ENCODE measurements around the gene TTC7B.

Gene TTC7B

DNA sequence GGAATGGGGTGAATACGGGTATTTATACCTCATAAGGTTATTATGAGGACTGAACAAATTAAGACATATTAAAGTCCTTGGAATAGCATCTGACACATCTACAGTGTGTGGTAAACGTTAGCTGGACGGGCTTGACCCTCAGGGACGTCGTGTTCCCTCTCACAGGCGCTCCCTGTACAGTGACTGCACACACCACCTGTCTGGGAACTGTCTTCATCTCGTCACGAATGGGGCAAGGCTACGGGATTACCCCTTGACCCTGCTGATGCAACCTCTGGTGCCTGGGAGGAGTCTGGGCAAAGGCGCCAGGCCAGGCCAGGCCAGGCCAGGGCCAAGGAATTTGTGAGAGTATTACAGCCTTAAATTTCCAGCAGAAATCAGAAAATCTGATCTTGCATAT, 228.3 kb downstream of the TTC7B start:
- no peak for DNase-seq

DNA sequence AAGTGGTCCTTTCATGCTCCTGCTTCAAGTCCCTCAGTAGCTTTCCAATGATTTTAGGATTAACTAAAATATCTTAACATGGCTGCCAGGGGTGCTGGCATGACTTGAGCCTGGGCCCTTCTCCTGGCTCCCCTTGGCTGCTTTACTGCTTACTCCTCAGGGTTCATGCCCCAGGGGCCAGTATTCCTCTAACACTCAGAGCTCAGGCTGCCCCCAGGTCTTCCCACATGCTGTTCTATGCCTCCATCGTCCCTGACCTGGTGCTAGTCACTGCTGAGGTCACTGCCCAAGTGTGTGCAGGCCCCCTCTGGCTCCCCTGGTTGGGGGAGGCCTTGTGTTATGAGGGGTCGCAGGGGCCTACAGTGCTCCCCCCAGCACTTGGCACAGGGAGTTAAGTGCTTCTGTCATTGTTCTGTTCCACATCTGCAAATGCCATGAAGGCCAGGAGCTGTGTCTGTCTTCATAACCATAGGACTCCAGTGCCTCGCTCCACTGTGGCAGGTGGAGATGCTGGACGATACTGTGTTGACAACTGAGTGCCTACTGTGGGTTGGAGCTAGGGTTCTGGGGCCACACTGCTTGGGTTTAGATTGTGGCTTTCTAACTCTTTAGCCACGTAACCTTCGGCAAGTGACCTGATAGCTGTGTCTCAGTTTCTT, 228.8 kb downstream of the TTC7B start:
- no peak for DNase-seq

DNA sequence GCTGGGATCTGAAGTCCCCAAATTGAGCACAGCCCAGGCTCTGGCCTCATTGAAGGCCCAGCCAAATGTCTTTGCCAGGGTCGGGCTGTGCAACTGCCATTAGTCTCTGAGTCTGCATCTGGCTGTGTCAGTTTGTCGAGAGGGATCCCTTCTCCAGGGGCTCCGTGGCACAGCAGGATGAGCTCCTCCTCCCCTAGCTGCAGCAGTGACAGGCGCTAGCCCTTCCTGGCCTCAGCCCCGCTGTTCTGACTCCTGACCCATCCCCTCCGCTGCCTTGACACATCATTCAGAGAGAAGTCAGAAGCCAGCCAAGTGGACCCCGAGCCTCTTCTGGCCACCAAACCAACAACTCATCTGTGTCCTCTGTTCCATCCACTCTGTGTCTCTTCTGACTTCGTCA, 231.1 kb downstream of the TTC7B start:
- no peak for DNase-seq

DNA sequence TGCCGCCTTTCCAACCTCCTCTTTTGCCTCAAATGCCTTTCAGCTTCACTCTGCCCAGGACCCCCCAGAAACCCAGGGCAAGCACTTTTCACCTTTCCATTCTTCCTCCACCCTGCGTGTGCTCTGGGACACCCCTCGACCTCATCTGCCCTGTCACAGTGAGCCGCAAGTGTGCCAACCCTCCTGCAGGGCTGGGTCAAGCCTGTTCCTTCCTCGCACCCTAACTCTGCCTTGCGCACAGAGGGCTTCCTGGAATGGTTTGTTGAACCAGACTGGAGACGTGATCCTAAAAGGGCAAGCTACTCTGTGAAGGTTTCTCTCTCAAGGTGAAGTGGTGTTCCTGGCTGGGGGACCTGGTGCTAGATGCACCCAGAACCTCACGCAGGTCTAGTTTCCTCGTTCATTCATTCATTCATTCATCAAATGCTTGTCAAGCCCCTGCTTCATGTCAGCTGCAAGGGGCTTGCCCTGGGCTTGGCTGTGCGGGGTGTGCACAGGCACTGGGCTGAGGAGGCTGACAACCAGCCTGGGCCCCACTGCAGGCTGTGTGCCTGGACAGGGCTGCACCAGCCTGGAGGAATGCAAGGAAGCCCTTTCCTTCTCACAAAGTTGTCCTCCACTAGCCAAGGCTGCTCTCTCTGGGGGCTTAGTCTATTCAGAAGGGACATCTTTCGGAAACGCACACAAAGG, 232.2 kb downstream of the TTC7B start:
- DNase-seq: no peak

DNA sequence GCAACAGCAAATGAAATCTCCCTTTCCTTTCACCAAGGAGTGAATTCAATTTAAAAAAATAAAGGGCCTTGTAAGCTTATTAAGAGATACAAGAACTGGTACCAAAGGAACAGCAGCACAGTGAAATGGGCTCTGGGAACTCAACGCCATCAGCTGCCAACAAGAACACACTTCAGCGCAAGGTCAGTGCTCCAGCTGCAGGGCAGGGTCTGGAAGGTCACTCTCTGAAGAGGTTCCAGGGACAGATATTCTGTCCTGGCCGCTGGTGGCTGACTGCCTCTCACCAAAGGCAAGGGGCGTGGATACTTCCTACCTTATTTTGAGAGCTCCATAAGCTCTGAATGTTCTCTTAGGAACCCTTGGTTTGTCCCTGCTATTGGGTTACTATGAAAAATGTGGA, 232.8 kb downstream of the TTC7B start:
- DNase-seq: no peak

DNA sequence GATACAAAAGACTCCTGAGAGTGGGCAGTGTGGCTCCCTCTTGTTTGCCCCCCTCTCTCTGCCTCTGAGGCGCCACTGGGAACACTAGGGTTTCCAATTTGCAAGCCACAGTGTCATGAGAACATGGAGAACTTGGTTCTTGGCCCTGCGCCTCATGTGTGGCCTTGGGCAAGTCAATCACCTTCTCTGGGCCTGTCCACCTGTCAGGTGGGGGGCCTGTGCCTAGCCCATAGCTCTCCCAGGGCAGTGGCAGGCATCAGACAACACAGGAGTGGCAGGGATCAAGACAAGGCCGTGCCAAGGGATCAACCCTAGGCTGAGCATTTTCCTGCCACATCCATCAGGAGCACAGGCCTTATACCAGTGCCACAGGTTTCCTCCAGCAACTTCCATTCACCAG, 234.1 kb downstream of the TTC7B start:
- DNase-seq: no peak

DNA sequence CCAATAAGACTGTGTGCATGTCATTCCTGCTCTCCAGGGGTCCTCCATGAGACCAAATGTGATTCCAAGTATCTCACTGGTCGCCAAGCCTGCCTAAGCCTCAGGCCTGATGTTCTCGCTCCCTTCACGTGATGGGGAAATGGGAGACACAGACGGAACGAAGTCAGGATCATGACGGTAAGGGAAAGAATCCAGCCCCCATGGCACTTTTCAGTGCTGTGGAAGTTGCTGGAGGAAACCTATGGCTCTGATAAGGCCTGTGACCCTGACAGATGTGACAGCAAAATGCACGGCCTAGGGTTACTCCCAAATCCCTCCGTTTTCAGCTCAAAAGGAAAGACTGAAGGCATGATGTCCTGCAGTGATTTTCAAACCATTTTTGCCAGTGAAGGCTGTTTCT, 234.5 kb downstream of the TTC7B start:
- no peak for DNase-seq

DNA sequence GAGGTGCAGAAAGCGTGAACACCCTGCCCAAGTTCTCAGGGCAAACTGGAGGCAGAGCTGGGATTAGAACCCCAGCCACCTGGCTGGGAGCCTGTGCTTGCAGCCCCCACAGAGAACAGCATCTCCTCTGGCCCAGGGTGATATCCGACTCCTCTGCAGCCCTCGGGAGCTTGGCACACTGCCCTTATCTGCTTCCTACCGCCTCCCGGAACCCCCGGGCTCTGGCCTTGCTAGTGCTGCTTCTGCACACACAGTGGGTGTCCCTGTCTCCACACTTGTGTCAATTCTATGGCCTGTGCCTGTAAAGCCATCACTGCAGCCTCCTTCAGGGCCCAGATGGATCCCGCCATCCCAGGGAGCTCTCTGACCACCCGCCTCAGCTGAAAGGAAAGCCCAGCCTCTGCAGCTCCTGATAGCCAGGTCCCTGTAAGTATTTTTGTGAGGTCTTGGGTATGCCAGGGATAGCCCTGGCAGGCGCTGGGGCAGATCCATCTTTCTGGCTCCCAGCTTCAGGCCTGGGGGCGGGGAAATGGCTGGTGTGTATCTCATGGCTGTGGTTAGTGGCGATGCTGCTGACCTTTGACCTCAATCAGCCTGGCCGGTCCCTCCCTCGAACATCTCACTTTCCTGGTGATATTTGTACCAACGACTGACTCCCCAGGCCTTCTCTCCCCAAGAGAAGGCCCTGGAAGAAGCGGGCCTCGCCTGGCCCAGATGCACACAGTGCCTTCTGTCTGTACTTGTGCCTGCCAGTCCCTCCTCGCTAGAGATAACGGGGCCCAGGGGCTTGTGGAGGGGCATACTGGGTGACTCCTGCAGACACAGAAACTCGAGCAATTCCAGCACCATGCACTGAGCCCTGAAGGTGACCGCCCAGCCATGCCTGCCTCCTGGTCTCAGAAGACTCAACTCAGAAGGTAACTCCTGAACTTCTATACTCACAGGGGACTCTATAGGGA, 235.6 kb downstream of the TTC7B start:
- DNase-seq: no peak

DNA sequence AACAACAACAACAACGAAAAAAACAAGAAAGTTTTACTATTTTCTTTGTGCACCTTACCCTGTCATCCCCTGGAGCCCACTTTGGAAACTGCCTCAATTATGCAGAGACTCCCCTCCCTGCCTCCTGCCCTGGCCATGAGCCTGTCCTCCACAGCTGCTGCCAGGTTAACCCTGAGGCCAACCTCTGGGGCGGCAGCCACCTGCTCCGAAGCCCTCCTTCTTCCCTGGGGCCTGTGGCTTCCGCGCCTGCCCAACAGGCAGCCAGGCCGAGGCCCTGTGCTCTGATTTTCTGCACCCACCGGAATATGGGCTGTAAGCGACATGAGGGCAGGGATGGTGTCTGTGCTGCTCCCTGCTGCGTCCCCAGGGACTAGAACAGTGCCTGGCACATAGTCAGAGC, 236.4 kb downstream of the TTC7B start:
- DNase-seq: no peak

DNA sequence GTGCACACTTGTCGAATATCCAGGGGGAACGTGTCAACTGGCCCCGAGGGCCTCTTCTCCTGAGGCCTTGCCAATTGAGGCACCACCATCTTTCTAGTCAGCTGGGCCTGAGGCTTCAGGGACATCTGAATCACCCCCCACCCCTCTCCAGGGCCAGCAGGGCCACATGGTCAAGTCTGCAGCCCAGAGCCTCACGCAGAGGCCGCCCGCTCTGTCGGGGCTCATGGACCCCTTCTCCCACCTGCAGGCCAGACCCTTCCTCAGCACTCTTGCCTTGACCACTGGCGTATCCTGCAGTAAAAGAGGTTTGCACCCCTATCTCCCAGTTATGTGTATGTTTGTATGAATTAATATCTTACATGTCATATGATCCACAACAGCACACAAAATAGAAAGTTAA, 237.1 kb downstream of the TTC7B start:
- DNase-seq: no peak

DNA sequence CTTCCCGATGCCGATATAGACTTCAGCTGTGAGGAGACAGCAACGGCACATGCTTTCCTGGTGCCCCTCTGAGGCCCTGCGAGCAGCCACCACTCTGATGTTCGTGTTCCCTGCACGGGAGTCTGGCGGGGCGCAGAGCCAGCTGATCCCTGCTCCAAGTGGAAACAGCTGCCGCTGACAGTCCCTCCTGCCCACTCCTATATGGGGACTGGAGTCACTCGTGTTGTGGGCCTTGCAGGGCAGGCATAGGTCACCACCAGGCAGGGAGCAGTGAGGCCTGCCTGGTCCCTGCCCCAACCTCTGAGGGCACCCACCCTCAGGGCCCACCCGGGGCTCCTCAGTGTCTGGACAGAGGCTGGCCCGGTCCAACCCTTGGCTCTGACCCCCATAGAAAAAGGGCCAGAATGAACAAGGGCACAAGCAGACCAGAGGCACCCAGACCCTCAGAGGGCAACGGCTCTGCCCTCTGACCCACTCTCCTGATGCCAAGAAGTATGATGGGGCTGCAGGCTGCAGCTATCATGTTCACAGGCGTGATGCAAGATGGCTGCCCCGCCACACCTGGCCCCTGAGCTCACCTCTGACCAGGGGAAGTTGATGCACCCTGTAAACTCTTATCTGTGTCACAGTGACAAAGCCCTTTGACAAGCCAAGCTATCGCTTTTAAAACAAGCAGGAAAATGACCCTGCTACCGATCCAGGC, 237.8 kb downstream of the TTC7B start:
- no peak for DNase-seq

DNA sequence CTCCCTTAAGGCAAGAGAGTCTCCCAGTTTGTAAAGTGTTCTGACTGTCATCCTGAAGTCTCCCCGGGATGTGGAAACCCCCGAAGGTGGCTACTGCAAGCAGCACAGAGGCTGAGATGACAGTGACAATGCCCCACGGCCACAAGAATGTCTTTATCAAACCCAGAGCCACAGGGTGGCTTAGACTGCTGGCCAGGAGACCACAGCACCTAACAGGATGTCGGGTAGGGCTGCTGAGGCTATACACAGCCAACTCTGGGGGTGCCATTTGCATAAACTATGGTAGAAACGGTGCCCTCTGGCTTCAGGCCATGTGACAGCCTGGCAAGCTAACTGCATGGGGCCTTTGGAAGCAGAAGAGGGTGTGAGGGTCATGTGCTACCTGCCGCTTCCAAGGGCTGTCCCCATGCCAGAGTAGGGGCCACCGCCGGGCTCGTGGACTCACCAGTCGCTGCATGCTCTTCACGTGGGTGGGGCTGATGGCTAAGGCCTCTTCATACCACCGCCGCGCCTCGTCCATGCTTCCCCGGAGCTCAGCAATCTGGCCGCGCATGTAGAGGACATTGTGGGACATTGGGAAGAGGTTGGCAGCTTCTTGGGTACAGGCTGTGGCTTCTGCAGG, 238.5 kb downstream of the TTC7B start:
- no peak for DNase-seq

DNA sequence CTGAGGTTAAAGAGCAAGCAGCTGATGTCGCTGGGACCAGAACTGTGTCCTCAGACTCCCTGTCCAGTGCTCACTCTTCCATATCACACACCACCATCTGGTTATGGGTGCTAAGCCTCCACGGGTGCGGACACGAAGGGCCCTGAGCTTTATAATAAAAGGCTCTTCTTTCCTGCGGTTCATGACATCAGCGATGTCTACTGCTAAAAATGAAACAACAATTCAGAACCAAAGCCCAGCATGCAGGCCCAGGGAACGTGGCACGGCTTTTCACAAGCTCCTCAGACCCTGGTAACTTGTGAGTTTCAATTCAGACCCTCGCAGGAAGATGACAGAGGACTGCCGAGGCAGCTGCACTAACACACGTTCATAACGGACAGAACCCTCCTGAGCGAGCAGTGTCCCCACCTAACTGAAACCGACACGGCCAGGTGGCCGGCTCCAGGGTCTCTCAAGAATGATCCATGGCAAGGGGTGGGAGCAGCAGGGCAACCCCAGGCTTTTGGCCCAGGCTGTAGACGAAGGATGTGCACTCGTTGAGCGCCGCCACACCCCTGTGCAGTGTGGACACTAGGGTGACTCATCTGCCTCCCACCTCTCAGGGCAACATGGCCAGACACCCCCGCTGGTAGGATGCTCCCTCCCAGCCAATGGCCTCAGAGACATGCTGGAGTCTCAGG, 239.1 kb downstream of the TTC7B start:
- DNase-seq: no peak

DNA sequence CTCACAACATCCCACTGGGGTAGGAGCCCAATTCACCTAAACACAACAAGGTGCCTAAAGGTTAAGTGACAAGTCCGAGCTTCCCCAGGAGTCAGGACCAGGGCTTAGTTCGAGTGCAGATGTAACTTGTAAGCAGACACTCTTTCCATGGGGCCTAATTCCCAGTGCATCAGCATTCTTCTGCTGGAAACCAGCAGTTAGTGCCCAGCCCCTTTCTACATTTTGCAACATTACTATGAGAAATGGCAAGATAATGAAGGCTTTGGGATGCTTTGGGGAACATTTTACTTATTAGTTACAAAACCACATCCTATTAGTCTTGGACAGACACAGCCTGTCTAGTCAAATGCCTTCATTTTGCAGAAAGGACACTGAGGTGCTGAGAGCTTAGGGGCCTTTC, 239.6 kb downstream of the TTC7B start:
- DNase-seq: no peak

DNA sequence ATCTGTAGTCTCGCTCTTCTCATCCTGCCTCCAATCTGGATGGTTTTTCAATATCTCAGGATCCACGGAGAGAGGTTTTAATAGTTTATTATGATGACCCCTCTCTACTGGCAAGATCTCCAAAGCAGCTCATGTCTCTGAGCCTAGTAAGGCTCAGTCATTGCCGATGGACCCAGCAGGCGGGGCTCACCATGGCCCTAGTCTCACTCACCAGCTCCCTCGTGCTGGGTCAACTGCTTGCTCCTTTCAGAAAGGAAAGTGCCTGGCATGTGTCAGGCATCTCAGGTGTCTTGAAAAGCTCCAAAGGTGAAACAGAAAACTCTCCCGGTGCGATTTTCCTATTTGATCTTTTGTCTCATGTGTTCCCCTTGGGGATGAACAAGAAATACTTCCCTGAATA, 240.4 kb downstream of the TTC7B start:
- no peak for DNase-seq

DNA sequence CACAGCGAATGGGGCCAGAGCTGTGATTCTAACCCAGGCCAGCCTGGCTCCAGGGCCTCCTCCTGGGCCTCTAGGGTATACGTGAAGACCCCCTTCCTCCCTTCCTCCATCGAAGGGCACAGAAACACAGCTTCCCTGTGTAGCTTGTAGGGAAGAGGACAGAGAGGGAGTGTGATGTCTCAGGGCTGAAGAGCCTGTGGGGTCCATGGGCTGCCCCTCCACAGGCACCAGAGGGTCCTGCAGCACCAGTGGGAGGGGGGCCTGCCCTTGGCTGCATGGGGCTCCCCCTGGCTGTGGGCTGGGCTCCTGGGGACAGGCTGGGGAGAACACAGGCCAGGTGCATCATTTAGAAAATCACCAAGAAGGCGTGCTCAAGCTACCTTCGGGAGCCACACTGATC, 240.9 kb downstream of the TTC7B start:
- no peak for DNase-seq

DNA sequence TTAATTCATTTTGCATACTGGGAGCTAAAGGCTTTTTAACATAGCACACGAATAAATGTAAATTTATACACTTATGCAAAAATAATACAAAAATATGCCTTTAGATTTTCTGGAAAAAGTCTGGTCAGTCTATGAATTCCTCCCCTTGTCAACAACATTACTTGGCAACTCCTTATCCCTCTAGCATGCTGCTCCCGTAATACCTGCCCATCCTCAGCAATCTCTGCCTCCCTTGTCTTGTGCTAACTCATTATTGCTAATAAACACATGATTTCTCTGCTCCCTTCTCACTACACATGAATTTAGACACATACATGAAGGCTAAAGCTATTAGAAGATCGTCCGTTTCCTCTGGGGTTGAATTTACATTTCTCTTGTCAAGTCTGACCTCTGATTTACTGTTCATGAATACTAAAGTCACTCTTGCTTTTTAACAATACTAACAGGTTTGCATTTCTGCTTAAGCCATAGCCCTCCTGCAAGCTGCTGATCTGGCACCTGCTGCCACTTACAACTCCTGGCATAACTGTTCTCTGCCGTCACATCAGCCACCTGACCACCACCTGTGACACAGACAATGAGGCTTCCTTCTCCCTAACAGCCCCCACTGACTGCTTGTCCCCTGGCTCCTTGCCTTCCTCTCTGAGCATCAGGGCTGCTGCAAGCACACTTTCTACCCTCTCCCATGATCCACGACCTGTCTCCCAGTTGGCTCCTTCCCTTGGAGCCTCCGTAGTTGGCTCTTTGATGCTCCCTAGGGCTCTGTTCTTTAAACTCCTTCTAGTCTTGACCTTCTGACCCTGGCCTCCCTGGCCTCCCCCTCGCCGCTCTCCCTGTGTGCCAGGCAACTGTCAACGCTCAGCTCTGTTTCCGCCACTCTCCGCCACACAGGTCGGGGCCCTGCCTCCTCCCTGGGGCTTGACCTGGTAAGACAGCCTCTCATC, 241.8 kb downstream of the TTC7B start:
- no peak for DNase-seq

DNA sequence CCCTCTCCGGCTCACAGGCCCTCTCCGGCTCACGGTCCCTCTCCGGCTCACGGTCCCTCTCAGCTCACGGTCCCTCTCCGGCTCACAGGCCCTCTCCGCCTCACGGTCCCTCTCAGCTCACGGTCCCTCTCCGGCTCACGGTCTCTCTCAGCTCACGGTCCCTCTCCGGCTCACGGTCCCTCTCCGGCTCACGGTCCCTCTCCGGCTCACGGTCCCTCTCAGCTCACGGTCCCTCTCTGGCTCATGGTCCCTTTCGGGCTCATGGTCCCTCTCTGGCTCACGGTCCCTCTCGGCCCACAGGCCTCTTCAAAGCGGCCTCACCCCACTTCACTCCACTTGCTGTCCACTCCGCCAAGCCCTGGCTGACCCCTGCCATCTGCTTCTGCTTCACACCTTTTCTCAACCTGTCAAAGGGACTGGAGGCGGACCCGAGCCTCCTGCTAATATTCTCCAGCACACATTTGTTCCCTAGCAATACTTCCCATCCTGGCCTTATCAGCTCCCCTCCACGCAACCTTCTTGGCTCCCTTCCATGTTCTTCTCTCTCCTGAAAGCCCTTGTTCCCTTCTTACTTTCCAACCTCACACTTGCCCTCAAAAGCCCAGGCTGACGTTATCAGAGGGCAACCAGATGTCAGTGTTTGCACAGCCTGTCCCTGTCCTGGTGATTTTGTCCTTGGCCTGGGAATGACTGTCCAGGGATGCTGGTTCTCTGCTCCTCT, 242.7 kb downstream of the TTC7B start:
- no peak for DNase-seq

DNA sequence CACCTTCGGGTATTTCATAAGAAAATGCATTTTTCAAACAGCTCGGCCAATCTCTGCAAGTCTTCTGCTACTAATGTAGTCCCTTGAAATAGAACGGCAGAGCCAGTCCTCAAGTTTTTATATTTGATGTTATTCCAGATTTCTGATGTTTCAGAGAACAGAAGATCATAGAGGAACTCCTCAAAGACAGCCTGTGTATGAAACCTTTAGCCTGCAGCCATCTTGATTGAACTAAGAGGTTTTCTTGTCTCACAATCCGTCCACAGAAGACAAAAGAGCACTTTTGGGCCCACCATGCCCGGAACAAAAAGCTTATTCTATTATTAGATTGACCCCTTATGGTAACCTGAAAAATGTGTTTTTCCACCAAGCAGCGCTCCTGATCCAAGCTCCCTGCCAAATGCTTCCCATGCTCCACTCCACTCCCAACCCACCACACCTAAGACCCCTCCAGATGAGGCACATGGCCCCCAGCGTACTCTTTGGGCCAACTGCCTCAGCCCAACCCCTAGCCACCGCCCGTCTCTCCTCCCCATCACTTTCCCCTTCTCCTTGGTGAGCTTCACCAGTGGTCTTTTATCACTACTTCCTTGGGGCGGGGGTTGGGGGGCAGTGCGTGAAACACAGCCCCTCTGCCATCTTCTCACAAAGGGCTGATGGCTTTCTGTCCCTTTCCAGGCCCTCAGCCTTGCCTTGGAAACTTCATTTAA, 243.6 kb downstream of the TTC7B start:
- no peak for DNase-seq
